Panc1 (cell line): ENCODE data around the gene WNT3A. TPM values are rescaled to one million over a fixed set of nuclear protein-coding genes. Genes with fewer than 3 reads are reported as not detected.

Source experiments
- ATAC-seq: fragments of 200-7000 bp; cut with Tn5 transposase; 2 replicates; pipeline ENCODE4 v1.9.1; 2020; ENCODE audit warnings: mild to moderate bottlenecking, moderate library complexity
- BruUV-seq: library from RNA; stranded (reverse); fragments of 400-500 nt; replicated peaks from 2 replicates; lab custom pipeline; 2021; lab: Mats Ljungman, UMichigan
- CTCF ChIA-PET: fragments of 300-600 bp; sonication (Branson Sonifier 250); formaldehyde crosslinking; loops from one replicate; lab custom pipeline; 2022; ENCODE audit warnings: antibody characterized with exemption; lab: Charles Lee
- POLR2A ChIA-PET: fragments of 300-600 bp; sonication (Branson Sonifier 250); formaldehyde crosslinking; loops from one replicate; lab custom pipeline; 2022; ENCODE audit warnings: antibody characterized with exemption; lab: Charles Lee
- DNase-seq: peaks from one replicate; pipeline ENCODE4 v3.0.0-alpha.2; 2010; ENCODE audit warnings: low read depth, low spot score
- H3K27ac ChIP-seq: 2 replicates; pipeline ENCODE4 v1.5.1; 2011; ENCODE audit warnings: mild to moderate bottlenecking, low read length, inconsistent platforms
- H3K27me3 ChIP-seq: fragments of 200-500 bp; sonication (Bioruptor generic); 2 replicates; pipeline ENCODE4 v1.6.0; 2014; ENCODE audit warnings: low read length, inconsistent platforms; ENCODE audit not compliant: control insufficient read depth, insufficient read depth
- H3K36me3 ChIP-seq: fragments of 200-500 bp; sonication (Bioruptor generic); 2 replicates; pipeline ENCODE4 v1.5.1; 2014; ENCODE audit warnings: inconsistent platforms, mild to moderate bottlenecking, low read length, moderate library complexity; ENCODE audit not compliant: control insufficient read depth, insufficient read depth
- H3K4me1 ChIP-seq: 2 replicates; pipeline ENCODE4 v1.5.1; 2011; ENCODE audit warnings: inconsistent platforms, mild to moderate bottlenecking, low read length, moderate library complexity; ENCODE audit not compliant: control insufficient read depth, insufficient read depth
- H3K4me3 ChIP-seq, 2 experiments: 2 replicates each; pipeline ENCODE4 v1.5.1; 2011 to 2012; ENCODE audit warnings: low read depth in 2 of 2, low read length in 2 of 2, mild to moderate bottlenecking in 2 of 2, inconsistent platforms in 1 of 2, moderate library complexity in 1 of 2
- H3K9me3 ChIP-seq: fragments of 200-500 bp; sonication (Bioruptor generic); 2 replicates; pipeline ENCODE4 v1.5.1; 2014; ENCODE audit warnings: low read depth, mild to moderate bottlenecking, inconsistent platforms, low read length, moderate library complexity; ENCODE audit not compliant: control insufficient read depth, insufficient read depth
- CTCF ChIP-seq: fragments of 450-650 bp; IDR thresholded peaks from 2 replicates; pipeline ENCODE4 v1.5.1; 2017; ENCODE audit warnings: mild to moderate bottlenecking
- POLR2AphosphoS5 ChIP-seq: IDR thresholded peaks from 2 replicates; pipeline ENCODE4 v1.6.1; 2012; ENCODE audit warnings: mild to moderate bottlenecking, low read depth, low read length, moderate library complexity
- REST ChIP-seq, 2 experiments: IDR thresholded peaks; 2 replicates each; pipeline ENCODE4 v1.6.1; 2011 to 2012; ENCODE audit warnings: low read depth in 2 of 2, control low read depth in 1 of 2, low read length in 1 of 2, mild to moderate bottlenecking in 1 of 2, moderate library complexity in 1 of 2; ENCODE audit not compliant: insufficient read depth in 1 of 2
- SIN3A ChIP-seq: IDR thresholded peaks from 2 replicates; pipeline ENCODE4 v1.6.1; 2012; ENCODE audit warnings: low read depth, mild to moderate bottlenecking, low read length, moderate library complexity, borderline replicate concordance; ENCODE audit not compliant: insufficient read depth
- TCF7L2 ChIP-seq: IDR thresholded peaks from 2 replicates; pipeline ENCODE4 v1.6.1; 2011; ENCODE audit warnings: mild to moderate bottlenecking, low read depth, low read length, inconsistent platforms
- in situ Hi-C: cut with HindIII; loops from 2 replicates; pipeline ENCODE4 v1.10.0; 2016; ENCODE audit warnings: low sequenced_read_pairs, low pct_unique_long_range_greater_than_20kb
- intact Hi-C: fragments of 100-400 bp; cut with micrococcal nuclease; formaldehyde crosslinking; loops from one replicate; pipeline ENCODE4 v1.10.0; 2022; ENCODE audit not compliant: unreplicated experiment
- total RNA-seq: library from RNA; stranded (reverse); gene quantifications from one replicate; pipeline ENCODE4 v1.2.1, GENCODE V29; 2021; ENCODE audit not compliant: unreplicated experiment

Gene WNT3A
- total RNA-seq, 1 experiment from 2014 or later, result not detected

- Histone ChIP-seq H3K36me3 (no peaks in the 10 kb centered on the region), H3K9me3 (no peaks in the 10 kb centered on the region), H3K27ac (no peak overlapping the region), H3K4me1 (peaks cover 3% of the 10 kb centered on the region; the same call in 1 of the 2 replicates), H3K27me3 (peaks cover 6% of the 10 kb centered on the region; the same call in 1 of the 2 replicates), H3K4me3 (no peak overlapping the region)
- intact Hi-C loops (no loop called here), in situ Hi-C loops (no loop called here)
- CTCF ChIA-PET, result no interaction called here
- POLR2A ChIA-PET, result no interaction called here
- no peak for TF ChIP-seq CTCF
- no peak for TF ChIP-seq POLR2AphosphoS5
- no peak for TF ChIP-seq TCF7L2
- TF ChIP-seq REST (IDR thresholded peaks at IDR 0.05; ENCODE audit: insufficient read depth in 1 of 2, low read depth in 2 of 2, low read length in 1 of 2), result no peak
- TF ChIP-seq SIN3A, result no peak
- DNase-seq, result no peak
- ATAC-seq, result peak; percentile 10; the same call in 1 of the 2 replicates
- BruUV-seq, result no TSS peak
Measured at GRCh38 chr1:228058172-228058948, 51.6 kb downstream of the WNT3A start.

GRCh38 chr1:228058949-228059633 lies 52.3 kb downstream of the WNT3A start:
- BruUV-seq, result no TSS peak
- Histone ChIP-seq H3K9me3 (no peaks in the 10 kb centered on the region), H3K36me3 (no peaks in the 10 kb centered on the region), H3K4me1 (peaks cover 3% of the 10 kb centered on the region; the same call in 1 of the 2 replicates), H3K27ac (no peak overlapping the region), H3K4me3 (peak overlapping the region in 1 of 2 experiments; percentile 46; a peak in 2 of 4 replicates), H3K27me3 (peaks cover 6% of the 10 kb centered on the region; the same call in 1 of the 2 replicates)
- POLR2A ChIA-PET, result no interaction called here
- in situ Hi-C loops, result no loop called here
- TF ChIP-seq CTCF, result no peak
- TF ChIP-seq REST (IDR thresholded peaks at IDR 0.05; ENCODE audit: insufficient read depth in 1 of 2, low read depth in 2 of 2, low read length in 1 of 2), result no peak
- CTCF ChIA-PET, result interaction anchor here (0.7 to 1.0 kb wide), 2 partner anchors 14 to 60 kb away, joined by 4 to 11 read pairs; no protein-coding TSS in a partner anchor
- intact Hi-C loops, result no loop called here
- ATAC-seq (no peak), DNase-seq (no peak)
